Effector CD4-positive, alpha-beta T cell (primary cell): ENCODE data around the gene MTMR12.

Experiments used
- DNase-seq: peaks from one replicate; pipeline ENCODE4 v3.0.0-alpha.2; 2020
- total RNA-seq: gene quantifications from one replicate; lab custom pipeline; 2026; lab: John Stamatoyannopoulos, UW

Gene MTMR12, protein sequence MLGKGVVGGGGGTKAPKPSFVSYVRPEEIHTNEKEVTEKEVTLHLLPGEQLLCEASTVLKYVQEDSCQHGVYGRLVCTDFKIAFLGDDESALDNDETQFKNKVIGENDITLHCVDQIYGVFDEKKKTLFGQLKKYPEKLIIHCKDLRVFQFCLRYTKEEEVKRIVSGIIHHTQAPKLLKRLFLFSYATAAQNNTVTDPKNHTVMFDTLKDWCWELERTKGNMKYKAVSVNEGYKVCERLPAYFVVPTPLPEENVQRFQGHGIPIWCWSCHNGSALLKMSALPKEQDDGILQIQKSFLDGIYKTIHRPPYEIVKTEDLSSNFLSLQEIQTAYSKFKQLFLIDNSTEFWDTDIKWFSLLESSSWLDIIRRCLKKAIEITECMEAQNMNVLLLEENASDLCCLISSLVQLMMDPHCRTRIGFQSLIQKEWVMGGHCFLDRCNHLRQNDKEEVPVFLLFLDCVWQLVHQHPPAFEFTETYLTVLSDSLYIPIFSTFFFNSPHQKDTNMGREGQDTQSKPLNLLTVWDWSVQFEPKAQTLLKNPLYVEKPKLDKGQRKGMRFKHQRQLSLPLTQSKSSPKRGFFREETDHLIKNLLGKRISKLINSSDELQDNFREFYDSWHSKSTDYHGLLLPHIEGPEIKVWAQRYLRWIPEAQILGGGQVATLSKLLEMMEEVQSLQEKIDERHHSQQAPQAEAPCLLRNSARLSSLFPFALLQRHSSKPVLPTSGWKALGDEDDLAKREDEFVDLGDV
- 40.9 reads per million, percentile 64 among the genes with 10 or more reads in this experiment for total RNA-seq

DNA sequence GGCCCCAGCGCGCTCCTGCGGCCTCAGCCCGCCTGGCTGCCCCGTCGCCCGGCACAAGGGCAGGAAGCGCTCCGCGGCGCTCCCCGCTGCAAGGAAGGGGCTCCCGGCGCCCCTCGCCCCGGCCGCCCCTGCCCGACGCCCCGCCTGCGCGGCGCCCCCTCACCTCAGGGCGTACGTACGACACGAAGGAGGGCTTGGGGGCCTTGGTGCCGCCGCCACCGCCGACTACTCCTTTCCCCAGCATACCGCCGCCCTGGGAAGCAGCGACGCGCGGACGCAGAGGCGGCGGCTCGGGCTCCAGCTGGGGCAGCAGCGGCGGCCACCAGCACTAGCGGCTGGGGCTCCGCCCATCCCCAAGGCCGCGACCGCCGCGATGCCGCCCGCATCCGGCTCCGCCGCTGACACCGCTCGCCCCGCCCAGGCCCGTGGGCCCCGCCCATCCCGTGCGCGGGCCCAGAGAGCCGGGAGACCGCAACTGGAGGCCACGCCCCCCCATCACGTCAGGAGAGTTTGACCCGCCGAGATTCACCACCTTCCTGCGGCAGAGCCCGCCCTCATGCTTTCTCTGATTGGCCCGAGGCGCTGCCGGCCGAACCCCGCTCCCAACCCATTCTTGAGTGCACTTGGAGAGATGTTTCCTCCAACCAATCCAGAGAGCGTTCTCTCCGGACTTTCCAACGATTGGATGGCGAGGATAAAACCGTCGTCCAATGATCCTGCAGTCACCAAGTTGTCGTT is at the start of gene MTMR12:
MTMR12 (minus strand) TSS at position 345 of the 738 bp plus-strand sequence; CDS start at position 244, 101 bp downstream.
- DNase-seq: peak; percentile 99

DNA sequence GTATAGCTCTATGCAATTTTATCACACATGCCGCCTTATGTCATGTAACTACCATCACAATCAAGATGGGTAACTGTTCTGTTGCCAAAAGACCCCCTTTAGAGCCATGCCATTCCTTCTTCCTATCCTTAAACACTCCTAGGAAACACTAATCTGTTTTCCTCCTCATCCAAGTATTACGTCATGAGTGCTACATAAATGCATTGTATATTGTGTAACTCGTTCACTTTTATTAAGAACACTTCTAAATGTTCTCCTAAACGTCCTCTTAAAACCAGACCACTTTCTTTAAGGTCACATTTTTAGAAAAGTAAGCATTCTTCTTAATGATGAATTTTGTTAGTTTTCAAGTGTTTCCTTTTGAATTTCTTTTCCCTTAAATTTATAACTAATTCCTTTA is 49.8 kb upstream of the MTMR12 start:
- no peak for DNase-seq

DNA sequence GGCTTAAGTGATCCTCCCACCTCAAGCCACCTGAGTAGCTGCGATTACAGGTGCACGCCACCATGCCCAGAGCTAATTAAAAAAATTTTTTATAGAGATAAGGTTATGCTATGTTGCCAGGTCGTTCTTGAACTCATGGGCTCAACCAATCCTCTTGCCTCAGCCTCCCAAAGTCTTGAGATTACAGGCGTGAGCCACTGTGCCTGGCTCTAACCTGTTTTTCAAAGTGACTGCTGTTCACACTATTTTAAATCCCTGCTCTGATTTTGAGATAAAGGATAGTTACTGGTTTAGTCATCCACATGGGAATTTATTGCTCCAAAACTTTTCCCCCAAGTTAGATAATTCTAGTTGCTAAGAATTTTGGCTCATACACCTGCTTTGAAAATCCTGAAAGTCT is 48.2 kb upstream of the MTMR12 start:
- no peak for DNase-seq

DNA sequence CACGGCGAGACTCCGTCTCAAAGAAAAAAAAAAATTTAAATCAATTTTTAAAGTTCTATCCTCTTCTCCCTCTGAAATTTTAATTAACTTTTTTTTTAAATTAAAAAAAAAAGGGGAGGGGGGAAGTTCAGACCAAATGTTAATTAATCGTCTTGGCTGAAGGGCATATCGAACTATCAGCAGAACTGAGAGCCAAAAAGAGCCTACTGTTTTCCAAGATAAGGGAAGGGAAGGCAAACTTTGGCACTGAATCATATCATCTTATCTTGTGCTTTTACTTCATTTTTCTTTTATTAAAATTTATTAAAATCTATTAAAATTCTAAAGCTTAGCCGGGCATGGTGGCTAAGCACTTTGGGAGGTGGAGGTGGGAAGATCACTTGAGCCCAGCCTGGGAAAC is 45.9 kb upstream of the MTMR12 start:
- no peak for DNase-seq

DNA sequence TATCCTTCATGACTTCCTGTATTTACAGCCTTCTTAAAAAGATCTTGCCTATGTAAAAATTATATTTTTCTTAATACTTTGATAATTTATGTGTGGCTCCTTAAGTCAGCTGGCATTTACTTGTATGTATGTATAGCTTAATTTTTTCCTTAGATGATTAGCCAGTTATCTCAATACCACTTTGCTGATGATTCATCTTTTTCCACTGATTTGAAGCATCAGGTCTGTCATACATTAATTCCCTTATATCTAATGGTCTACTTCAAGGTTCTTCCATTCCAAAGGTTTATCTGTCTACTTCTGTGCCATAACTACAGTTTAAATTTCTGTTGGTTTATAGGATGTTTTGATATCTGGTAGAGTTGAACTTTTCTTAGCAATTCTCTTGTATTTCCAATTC is 44.9 kb upstream of the MTMR12 start:
- DNase-seq: no peak

DNA sequence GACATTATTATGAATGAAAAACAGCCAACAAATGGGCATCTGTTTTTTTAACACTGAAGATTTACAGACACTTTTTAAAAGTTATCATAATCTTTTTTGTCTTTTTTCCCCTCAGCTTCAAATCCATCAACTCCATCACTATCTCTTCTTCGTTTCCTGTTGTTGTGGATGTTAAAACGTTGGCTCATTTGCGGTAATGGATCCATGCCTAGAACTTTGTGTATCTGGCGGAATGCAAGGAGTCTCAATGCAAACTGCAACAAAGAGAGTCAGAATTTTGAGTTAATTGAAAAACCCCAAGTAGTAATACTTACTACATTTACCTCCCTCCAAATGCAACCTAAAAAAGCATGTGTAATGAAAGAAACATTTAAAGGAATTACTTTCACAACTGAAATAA is 42.9 kb upstream of the MTMR12 start:
- no peak for DNase-seq

DNA sequence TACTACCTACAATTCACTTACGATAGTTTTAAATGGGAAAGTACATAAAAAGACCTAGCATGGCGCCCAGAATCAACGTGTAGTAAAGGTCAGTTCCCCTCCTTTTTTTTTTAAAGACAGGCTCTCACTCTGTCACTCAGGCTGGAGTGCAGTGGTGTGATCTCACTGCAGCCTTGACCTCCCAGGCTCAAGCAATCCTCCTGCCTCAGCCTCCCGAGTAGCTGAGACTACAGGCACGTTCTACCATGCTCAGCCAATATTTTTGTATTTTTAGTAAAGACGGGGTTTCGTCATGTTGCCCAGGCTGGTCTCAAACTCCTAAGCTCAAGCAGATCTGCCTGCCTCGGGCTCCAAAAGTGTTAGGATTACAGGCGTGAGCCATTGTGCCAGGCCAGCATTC is 40.7 kb upstream of the MTMR12 start:
- DNase-seq: no peak

DNA sequence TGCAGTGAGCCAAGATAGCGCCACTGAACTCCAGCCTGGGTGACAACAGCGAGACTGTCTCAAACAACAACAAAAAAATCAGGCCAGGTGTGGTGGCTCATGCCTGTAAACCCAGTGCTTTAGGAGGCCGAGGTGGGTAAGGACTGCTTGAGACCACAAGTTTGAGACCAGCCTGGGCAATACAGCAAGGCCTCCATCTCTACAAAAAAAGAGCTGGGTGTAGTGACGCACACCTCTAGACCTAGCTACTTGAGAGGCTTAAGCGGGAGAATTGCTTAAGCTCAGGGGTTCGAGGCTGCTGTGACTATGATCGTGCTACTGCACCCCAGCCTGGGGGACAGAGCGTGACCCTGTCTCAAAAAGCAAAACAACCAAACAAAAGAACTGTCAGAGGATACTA is 39.9 kb upstream of the MTMR12 start:
- no peak for DNase-seq

DNA sequence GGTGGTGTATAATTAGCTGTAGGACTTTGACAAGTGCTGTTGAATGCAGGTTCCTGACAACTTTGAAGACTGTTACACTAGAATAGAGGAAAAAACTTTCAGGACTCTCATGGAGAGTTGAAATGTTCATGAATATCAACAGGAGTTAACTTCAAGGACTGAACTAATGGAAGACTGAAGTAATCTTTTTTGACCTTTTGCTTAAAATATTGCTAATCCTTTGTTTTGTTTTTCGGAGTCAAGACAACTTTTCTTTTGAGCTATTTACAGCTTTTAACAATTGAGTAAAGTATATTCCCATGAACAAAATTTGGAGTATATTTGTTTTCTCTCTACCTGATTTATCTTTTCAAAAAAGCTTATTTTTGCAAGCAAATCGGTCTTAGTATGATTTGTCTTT is 34.1 kb upstream of the MTMR12 start:
- DNase-seq: no peak

DNA sequence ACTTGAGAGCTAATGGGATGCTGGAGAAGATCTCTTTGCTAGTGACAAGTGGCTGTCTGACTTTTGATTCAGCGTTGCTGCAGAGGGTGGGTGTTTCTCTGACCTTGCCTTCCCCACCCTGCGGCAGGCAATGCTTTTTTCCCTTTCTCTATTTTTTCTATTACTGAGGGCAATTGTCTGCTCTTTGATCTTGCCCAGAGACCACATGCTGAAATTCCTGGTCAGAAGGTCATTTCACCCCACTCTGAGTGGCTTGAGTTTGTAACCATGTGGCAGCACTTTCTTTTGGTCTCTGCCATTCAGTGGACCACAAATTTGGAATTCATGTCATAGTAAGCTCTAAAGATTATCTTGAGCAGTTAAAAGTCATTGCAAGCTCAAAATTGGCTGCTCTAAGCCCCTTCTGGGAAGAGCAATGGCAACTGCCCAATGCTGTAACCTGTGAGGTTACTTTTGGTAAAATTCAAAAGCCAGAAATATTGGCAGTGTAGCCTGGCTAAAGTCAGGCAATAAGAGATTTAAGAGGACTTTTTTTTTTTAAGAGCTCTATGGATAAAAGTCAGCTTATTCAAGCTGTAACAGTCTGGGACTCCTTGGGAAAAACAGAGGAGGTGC is 30.4 kb upstream of the MTMR12 start:
- DNase-seq: no peak

DNA sequence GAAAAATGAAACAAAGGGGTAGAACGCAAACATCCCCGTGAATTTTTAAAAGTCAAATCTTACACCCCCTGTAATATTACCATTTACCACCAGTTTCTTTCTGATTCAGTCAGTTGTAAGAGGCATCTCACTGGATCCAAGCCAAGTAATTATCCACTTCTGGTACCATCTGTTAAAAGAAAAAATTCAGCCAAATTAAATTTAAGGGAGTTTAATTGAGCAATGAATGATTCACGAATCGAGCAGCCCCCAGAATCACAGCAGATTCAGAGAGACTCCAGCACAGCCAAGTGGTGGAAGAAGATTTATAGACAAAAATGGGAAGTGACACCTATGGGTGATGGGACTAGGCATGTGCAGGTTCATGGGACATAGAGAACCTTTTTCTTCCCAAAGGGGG is 29.9 kb upstream of the MTMR12 start:
- no peak for DNase-seq

DNA sequence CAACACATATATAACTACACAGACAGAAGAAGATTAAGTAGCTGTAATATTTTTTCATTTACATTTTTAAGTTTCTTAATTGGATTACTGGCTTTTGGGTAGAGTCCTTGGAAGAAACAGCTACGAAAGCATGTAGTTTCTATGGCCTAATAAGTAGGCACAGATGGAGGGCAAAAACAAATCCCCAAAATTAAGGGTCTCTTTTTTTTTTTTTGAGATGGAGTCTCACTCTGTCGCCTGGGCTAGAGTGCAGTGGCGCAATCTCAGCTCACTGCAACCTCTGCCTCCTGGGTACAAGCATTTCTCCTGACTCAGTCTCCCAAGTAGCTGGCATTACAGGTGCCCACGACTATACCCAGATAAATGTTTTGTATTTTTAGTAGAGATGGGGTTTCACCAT is 27.1 kb upstream of the MTMR12 start:
- no peak for DNase-seq

DNA sequence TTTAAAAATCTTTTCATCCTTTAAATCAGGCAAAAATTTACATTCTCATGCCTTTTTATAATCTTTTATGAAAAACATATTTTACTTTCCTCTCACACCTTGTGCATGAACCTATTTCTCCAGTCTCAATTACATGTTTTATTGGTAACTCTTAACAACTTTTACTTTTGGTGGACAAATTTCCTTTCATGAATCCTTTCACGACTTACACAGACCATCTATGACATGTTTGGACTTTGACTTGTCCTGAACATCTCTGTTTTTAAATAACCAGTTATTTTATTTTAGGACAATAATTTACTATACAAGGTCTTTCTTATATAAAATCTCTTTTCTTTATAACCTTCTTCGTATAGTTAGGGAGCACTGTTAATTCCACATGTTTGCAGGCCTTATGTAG is 26.5 kb upstream of the MTMR12 start:
- DNase-seq: no peak

DNA sequence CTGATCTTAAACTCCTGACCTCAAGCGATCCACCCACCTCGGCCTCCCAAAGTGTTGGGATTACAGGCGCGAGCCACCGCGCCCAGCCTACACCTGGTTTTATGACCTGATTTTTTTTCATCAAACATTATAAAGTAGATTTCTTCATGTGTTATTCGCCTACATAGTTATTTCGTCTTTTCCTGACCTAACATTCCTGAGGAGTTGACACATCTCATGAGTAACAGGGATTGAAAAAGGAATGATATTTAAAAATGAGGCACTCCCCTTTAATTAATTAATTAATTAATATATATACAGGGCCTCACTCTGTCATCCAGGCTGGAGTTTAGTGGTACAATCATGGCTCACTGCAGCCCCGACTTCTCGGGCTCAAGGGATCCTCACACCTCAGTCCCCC is 20.2 kb upstream of the MTMR12 start:
- DNase-seq: no peak

DNA sequence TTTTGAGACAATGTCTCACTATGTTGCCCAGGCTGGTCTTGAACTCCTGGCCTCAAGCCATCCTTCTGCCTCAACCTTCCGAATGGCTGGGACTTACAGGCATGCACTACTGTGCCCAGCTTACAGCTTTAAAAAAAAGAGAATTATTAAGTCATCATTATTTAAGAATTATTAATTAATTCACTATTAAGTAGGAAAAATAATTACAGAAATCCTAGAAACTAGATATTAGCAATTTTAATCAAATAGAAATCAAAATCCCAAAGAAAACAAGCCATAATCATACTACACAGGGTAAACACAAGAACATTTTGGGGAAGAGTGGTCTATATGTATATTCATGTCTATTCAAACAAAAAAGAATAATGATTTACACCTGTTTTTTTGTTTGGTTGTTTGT is 19.6 kb upstream of the MTMR12 start:
- no peak for DNase-seq

DNA sequence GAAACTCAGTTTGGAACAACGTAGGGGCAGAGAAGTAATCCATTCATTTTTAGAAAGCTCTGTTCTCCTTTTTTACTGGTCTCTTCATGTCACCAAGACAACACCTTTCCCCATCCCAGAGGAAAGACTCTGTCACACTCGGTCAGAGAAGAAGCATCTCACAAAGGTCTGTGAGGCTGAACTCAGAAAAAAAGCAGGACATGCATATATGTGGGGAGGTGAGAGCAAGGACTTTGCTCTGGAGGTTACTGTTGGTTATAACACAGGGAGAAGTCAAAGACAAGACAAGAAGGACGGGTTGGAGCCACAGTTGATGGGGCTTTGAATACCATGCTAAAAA is 19.2 kb upstream of the MTMR12 start:
- no peak for DNase-seq

DNA sequence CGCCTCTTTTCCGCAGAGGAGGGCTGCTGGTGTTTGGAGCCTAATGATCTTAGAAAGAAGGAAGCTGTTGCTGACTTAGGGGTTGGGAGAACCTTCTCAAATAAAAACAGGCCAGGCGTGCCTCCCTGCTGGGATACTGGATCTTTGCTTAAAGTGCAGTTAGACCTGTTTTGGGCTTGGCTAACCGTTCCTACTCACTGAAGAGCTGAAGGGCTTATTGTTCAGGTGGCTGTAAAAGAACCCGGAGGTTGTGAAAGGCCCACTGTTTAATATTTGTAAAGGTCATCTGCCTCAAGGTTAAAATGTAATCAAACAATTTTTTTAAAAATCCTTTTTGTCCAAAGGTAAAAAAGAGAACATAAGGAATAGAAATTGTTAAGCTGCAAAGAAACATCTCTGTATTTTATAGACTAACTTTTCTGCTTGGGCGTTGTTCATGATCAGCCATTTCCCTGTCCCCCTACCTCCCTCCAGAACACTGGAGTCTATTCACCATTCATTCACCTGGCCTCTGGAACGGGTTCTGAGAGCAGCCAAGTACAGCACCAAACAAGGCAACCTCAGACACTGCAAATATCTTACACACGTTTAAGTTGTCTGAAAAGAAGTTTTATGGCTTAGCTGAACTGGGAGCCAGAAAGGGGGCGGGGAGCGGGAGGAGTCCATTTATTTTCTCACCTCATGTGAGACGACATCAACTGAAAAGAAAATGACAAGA is 18.6 kb upstream of the MTMR12 start:
- DNase-seq: no peak

DNA sequence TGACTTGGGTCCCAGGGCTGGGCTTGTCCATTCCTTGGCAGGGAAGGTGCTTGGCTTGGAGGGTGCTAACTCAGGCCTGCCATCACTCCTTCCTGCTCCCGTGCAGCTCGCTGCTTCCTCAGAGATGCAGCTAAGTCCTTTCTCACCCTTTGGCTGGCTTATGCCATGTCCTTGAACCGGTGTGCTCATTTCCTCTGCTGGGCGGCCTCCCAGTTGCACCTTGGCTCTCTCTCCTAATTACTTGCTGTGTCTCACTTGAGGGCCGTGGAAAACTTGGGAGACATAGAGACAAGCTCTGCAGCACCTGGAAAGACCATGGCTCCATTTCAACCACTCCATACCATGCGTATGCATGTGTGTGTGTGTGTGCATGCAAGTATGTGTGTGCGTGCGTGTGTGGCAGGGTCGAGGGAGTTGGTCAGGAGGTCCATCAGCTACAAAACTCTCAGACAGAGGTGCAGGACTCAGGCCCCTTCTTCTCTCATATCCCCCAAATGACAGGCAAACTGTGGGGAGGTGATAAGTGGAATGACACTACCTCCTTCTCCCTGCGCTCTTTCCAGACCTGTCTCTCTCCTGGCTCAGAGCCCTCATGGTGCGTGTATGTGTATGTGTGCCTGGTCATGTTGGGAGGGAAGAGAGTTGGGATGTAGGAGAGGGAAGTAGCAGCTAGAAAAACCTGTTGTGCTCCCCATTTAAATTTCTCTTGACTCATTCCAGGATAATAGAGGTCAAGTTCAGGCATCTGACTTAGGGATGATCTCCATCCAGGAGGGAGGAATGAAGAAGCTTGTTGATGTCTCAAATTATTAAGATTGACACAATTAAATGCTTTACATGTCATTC is 17.6 kb upstream of the MTMR12 start:
- no peak for DNase-seq

DNA sequence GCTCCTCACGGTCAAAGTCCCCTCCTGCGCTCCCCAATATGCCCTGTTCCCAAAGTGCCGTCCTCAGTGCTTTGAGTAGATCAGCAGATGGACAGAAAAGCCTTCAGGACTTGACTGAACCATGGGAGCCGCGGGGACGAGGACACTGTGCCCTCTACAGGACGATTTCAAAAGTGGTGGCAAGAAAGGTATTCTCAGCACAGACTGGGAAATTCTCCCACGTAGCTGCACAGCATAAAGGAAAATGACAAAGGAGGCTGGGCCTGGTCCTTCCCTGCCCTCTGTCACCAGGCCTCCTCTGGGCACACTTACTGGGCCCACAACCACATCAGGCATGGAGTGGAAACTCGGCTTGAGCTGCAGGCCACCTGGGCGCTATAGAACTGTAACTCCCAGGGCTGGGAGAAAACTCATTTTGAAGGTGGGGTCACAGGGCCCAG is 16.7 kb upstream of the MTMR12 start:
- peak; percentile 27 for DNase-seq

DNA sequence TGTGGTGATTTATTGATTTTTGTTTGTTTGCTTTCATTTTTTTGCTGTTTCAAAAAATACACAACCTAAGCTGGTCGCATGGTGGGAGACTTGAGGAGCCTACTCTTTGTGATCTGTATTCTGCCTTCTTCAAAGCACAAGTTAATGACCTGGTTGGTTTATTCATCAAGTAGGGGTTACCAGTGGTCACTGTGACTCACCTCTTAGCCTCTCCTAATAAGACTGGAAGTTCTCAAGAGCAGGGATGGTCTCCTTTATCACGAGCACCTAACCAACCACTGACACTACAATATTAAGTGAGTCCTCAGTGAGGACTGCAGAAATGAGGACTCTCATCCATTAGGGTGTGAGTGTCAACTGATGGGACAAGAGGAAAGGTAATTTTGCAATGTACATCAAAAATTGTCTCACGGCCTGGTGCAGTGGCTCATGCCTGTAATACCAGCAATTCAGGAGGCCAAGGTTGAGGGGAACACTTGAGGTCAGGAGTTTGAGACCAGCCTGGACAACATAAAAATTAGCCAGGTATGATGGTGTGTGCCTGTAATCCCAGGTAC is 13.6 kb upstream of the MTMR12 start:
- no peak for DNase-seq

DNA sequence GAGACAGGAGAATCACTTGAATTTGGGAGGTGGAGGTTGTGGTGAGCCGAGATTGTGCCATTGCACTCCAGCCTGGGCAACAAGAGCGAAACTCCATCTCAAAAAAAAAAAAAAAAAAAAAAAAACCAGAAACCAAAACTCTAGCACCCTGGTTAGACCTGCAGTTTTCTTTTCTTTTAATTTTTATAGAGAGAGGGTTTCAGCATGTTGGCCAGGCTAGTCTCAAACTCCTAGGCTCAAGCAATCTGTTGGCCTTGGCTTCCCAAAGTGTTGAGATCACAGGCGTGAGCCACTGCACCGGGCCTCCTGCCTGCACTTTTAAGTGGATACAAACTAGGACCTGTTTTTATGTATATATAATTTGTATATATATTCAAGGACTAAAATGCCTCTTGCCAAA is 12.9 kb upstream of the MTMR12 start:
- DNase-seq: no peak
